T-helper 9 cell (primary cell): ENCODE data around the gene RBM8A.

ENCODE experiments used
- DNase-seq: peaks from one replicate; pipeline ENCODE4 v3.0.0-alpha.2; 2020
- total RNA-seq, 2 donors: gene quantifications; one replicate each; lab custom pipeline; 2026; lab: John Stamatoyannopoulos, UW

The RBM8A gene
- total RNA-seq = 40.5 to 85.5 reads per million in 2 donors

- DNase-seq = peak; percentile 84
Measured at GRCh38 chr1:145927063-145927886, at the start of gene RBM8A. Gene RBM8A, minus strand, starts transcription at chr1:145927484. Its CDS starts 58 bp downstream, at chr1:145927426.

- DNase-seq = no peak
Measured at GRCh38 chr1:145977016-145977415, 49.7 kb upstream of the RBM8A start.

DNA sequence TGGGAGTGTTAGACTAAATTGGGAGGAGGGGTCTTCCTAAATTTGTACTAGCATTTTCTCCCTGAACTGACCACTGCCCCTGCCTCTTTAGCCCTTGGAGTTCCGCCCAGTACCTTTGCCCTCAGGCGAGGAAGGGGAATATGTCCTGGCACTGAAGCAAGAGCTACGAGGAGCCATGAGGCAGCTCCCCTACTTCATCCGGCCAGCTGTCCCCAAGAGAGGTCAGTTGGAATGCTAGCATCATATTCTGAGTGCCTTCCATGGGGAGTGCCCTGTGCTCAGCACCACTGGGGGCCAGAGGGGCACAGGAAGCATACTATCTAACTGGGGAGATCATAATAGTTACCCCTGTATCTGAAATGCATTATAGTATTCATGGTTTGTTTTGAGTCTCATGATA, 47.9 kb upstream of the RBM8A start:
- no peak for DNase-seq

- DNase-seq = no peak
Measured at GRCh38 chr1:145974721-145975120, 47.4 kb upstream of the RBM8A start.

DNA sequence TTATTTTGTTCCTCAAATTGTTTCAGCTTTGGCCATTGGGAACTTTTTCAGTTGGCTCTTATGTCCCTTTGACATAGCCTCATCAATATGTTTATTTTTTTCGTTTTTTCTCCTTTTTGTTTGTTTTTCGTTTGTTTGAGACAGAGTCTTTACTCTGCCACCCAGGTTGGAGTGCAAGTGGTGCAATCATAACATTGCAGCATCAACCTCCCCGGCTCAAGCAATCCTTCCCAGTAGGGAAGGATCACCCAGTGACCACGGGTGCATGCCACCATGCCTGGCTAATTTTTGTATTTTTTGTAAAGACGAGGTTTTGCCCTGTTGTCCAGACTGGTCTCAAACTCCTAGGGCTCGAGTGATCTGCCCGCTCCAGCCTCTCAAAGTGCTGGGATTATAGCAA, 45.3 kb upstream of the RBM8A start:
- no peak for DNase-seq

DNA sequence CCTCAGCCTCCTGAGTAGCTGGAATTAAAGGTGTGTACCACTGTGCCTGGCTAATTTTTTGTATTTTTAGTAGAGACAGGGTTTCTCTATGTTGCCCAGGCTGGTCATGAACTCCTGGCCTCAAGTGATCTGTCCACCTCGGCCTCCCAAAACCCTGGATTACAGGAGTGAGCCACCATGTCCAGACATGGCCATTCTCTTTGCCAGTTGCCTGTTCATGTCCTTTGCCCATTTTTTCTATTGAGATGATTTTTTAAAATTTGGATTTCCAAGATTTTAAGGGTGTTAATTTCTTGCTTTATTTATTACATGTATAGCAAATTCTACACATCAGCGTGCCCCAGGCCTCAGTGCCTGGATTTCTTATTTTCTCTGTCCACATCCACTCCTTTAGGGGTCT, 40.0 kb upstream of the RBM8A start:
- DNase-seq = no peak

DNA sequence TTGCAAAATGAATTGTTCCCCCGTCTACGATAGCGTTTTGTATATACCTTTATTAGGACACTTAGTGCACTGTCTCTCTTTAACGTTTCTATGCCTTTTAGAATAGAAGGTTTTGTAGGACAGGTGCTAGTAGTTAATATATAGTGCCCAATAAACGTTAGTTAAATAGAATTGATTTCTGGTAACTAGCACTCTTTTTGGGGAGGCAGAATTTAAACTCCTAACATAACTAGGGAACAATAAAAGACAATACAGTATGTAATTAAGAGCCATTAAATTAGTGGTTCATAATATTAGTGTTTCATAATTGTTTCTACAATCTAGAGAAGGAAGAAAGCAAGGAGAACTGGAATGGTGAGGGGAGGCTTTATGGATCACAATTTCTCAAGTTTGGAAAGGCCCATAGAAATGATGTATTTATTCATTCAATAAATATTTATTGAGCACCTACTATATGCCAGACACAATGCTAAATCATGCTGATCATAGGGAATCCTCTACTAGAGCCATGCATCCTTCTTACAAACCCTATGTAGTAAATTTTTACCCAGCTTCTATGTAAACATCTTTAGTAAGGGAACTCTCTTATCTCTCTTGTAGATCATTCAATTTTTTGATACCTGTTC, 37.9 kb upstream of the RBM8A start:
- DNase-seq = no peak

DNA sequence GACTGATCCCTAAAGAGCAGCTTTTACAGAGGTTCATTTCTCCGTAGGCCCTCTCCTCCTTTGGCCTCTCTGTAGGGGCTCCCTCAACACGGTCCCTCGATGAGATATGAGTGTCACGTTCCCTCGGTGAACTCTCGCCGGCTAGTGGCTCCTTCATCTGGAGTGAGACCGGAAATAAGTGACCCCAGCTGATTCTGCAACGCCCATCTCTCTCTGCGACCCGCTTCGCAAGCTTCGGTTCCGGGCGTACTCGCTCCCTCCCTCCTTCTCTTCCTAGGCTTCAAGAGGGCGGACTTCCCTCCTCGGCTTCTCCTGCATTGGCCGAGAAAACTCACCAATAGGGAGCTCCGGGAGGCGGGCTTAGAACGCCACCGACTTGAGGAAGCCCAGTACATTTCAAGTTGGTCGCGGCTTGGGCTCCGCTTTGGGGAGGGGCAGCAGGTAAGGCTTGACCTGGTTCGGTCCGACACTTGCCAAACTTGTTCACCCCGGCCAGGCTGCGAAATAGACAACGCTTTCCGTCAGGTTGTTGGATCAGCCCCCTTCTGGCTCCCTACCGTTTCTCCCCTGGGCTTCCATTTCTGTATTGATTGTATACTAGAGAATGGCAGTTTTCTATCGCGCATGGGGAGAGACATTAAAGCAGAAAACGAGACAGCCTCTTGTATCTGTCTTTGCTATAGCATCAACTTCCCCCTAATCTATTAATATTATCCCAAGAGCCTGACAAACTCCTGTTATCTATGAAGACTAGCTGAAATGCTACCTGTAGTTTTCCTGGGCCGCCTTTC, 37.2 kb upstream of the RBM8A start, which contains the start of the genes ANKRD34A and POLR3GL:
Gene ANKRD34A (minus strand): TSS at position 248 of the 791 bp plus-strand sequence. CDS start 2,816 bp downstream, outside the sequence.
Gene POLR3GL (plus strand): TSS at position 363 of the 791 bp plus-strand sequence. CDS start 10,176 bp downstream, outside the sequence.
- DNase-seq = peak; percentile 84

DNA sequence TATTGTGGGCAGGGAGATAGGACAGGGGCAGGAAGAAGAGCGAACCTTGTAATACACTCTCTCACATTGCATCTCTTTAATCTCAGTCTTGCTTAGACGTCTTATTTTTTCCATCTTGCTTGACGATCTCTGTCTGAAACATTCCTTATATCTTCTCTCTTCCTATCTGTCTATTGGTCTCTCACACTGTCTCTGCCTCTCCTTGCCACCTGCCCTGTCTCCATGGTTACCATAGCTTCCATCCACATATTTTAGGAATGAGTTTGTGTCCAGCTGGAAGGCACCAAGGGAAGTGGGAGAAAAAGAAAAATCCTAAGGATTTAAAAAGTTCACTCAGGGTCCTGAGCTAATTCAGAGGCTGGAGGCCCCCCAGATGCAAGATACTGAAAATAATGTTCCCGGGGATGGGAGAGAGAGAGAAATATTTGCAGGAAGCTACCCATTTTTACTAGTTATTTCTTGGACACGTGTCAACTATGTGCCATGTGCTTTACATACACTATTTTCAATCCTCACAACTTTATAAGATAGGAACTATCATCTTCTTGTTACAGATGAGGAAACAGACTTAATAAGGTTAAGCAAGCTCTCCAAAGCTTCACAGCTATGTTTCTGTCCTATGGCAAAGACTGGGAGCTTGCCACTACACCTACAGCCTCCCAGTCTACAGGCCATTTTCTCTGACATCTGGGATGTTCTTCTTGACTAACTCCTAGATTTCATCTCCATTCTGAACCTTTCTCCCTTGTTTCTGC, 36.2 kb upstream of the RBM8A start:
- no peak for DNase-seq

DNA sequence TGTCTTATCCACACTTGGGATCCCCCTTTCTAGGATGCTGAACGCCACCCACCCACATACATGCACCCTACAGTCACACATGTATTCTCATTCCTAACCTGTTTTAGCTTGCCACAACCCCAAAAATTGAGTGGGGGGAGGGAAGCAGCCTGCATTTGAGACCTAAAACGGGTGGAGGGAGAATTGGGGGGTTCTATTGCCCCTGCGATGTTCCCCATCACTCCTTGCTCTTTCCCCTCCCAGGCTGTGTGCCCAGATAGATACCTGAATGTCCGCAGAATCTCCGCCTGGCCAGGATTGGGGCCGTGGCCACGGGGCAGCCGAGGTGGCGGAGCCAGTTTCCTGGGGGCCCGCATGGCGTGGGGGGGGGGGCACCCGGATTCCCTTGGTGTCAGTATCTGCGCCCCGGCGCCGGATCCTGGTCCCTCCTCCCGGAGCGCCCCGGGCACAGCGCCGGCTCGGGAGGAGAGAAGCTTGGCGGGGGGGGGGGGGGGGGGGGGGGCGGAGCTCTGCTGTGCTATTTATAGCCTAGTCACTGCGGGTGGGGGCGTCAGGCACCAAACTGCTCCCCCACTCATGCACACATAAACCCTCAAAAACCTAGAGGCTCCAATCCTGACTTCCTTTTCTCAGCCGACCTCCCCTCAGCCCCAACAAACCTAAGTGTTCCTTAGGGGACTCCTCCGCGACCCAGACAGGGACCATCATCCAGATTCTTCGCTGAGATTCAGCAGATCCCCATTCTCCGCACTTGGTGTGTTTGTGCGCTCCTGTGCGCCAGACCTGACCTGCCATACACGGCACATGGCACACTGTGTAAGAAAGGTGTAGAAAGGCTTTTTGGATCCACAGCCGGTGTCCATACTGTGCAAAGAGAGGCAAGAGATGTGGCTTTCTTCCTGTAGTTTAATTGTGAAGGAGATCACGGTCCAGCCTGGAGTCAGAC, 35.1 kb upstream of the RBM8A start:
- DNase-seq = peak; percentile 13

- DNase-seq = peak; percentile 28
Measured at GRCh38 chr1:145961425-145962156, 34.3 kb upstream of the RBM8A start.

GRCh38 chr1:145961109-145961424, 33.8 kb upstream of the RBM8A start:
- no peak for DNase-seq

- DNase-seq = peak; percentile 46
Measured at GRCh38 chr1:145960468-145961108, 33.3 kb upstream of the RBM8A start.

GRCh38 chr1:145959957-145960467, 32.7 kb upstream of the RBM8A start:
- no peak for DNase-seq

- DNase-seq = no peak
Measured at GRCh38 chr1:145959333-145959732, 32.0 kb upstream of the RBM8A start.

- no peak for DNase-seq
Measured at GRCh38 chr1:145958734-145959133, 31.4 kb upstream of the RBM8A start.

- DNase-seq = peak; percentile 92
Measured at GRCh38 chr1:145957443-145958319, 30.4 kb upstream of the RBM8A start, which contains the start of gene LIX1L. Gene LIX1L, minus strand, starts transcription at chr1:145958017. Its CDS starts 90 bp downstream, at chr1:145957927.

GRCh38 chr1:145956781-145957442, 29.6 kb upstream of the RBM8A start:
- no peak for DNase-seq
